Tibial nerve (tissue), 4 donors: ENCODE data around the gene TLCD2.

ENCODE experiments used
- CTCF ChIP-seq, 5 experiments: fragments of 200-600 bp in 3 of 5; fragments of 450-650 bp in 2 of 5; sonication (generic) in 3 of 5; IDR thresholded peaks; one replicate each; pipeline ENCODE4 v1.5.1; 2016 to 2019; ENCODE audit warnings: antibody characterized with exemption in 5 of 5, mild to moderate bottlenecking in 3 of 5, moderate library complexity in 2 of 5
- EP300 ChIP-seq, 2 donors: sonication (generic); formaldehyde crosslinking; IDR thresholded peaks; one replicate each; pipeline ENCODE4 v1.6.1; 2017; ENCODE audit warnings: antibody characterized with exemption in 2 of 2, mild to moderate bottlenecking in 1 of 2
- POLR2A ChIP-seq, 2 donors: fragments of 450-650 bp; IDR thresholded peaks; one replicate each; pipeline ENCODE4 v1.6.1; 2017; ENCODE audit warnings: antibody characterized with exemption in 2 of 2, mild to moderate bottlenecking in 2 of 2, moderate library complexity in 2 of 2

DNA sequence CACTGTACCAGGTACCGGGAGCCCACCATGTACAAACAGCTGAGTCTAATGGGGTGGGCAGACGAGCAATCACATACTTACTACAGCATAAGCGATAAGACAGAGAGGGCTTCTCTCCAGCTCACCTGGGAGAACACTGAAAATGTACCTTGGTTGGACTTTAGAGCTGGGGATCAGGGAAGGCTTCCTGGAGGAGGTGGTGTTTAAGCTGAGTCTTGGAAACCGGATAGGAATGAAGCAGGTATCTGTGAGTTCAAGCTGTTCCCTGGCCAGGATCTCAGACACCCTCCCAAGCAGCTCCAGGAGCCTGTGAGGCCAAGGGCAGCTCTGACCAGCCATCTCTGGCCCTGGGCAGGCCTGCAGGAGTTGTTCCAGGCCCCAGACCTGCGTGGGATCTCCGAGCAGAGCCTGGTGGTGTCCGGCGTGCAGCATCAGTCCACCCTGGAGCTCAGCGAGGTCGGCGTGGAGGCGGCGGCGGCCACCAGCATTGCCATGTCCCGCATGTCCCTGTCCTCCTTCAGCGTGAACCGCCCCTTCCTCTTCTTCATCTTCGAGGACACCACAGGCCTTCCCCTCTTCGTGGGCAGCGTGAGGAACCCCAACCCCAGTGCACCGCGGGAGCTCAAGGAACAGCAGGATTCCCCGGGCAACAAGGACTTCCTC, 43.7 kb upstream of the TLCD2 start:
- TF ChIP-seq CTCF (IDR thresholded peaks at IDR 0.05) = no peak
- TF ChIP-seq POLR2A (IDR thresholded peaks at IDR 0.05) = no peak
- no peak for TF ChIP-seq EP300 (IDR thresholded peaks at IDR 0.05)
